Adipose tissue (tissue), 3 donors: ENCODE results near the gene STOML1. TPM values are rescaled to one million over a fixed set of nuclear protein-coding genes. Genes with fewer than 3 reads are reported as not detected.

Experiments used
- polyA plus RNA-seq, 3 donors: library from polyadenylated mRNA; stranded (reverse); fragments of 200-250 nt; gene quantifications; one replicate each; pipeline ENCODE4 v1.2.3, GENCODE V29; 2013
- donor health status: healthy with polysubstance abuse.
- donor health status: Bipolar disorder and iron deficiency.
- donor health status: healthy.

STOML1 gene
- polyA plus RNA-seq, 3 donors, result 10.3 to 17.6 (median 14.4) TPM

Other genes with a start within 250 kb of the STOML1 start
- 1 to 10 TPM; 1.2 to 2.0 (median 1.3) TPM for gene INSYN1, start 238.9 kb downstream of the STOML1 start, polyA plus RNA-seq
- not detected for gene TBC1D21, start 118.7 kb downstream of the STOML1 start, polyA plus RNA-seq
- 10 to 100 TPM in 1 of 3 donors, 1 to 10 TPM in 2; 4.2 to 15.7 (median 6.7) TPM for gene LOXL1, start 65.8 kb downstream of the STOML1 start, polyA plus RNA-seq
- gene PML, start 2.4 kb upstream of the STOML1 start, polyA plus RNA-seq, result 10 to 100 TPM; 10.5 to 47.9 (median 32.6) TPM
- under 1 TPM in 1 of 3 donors, not detected in 2; 0.12 TPM for gene GOLGA6A, start 90.3 kb upstream of the STOML1 start, polyA plus RNA-seq
- gene ISLR2, start 138.3 kb upstream of the STOML1 start, polyA plus RNA-seq, result 1 to 10 TPM in 2 of 3 donors, under 1 TPM in 1; 0.26 to 1.1 (median 1.0) TPM
- gene ISLR, start 181.4 kb upstream of the STOML1 start, polyA plus RNA-seq, result 10 to 100 TPM in 2 of 3 donors, 1 to 10 TPM in 1; 2.5 to 65.8 (median 22.2) TPM
- 1 to 10 TPM in 1 of 3 donors, under 1 TPM in 1, not detected in 1; 0.07 to 3.3 TPM for gene STRA6, start 210.5 kb upstream of the STOML1 start, polyA plus RNA-seq
- gene CCDC33, start 244.0 kb upstream of the STOML1 start, polyA plus RNA-seq, result under 1 TPM in 1 of 3 donors, not detected in 2; 0.03 TPM